Activated CD4-positive, CD25-positive, alpha-beta regulatory T cell (primary cell): Measurements from ENCODE around the gene TXNRD2.
"Not testable (repeated sequence)": the region's sequence is repeated elsewhere in the genome, so short reads cannot be mapped to it uniquely, and the experiment has no call there.

ENCODE experiments used
- DNase-seq, 4 experiments: peaks; one replicate each; lab custom pipeline; 2025; lab: John Stamatoyannopoulos, UW

Gene TXNRD2

DNA sequence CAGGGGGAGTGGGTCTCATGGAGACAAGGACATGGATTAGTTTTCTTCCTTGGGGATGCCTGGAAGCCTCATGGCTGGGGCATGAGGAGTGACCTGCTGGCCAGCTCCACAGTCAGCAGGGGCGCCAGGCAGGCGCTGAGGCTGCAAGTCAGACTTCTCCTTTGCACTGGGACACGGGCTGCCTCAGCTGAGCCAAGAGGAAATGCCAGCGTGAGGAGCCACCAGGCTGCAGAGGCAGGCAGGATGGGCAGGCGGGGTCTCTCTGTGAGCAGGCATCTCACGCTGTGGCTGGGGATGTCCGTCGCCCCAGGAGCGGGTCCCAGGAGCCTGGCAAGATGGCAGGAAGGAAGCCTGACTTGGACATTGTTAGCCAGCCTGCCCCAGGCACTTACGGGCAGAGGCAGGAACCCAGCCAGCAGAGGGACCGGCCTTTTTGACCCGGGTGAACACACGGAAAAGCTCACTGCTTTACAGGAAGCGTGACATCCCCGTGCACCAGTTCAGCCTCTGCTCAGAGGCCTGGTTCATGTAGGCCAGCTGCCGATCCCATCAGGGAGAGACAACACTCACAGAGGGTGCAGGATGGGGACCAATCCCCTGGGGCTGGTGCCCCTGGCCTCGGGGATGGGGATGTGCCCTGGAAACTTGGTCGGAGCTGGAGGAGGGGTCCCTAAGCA is 97.1 kb downstream of the TXNRD2 start:
- DNase-seq = no peak

DNA sequence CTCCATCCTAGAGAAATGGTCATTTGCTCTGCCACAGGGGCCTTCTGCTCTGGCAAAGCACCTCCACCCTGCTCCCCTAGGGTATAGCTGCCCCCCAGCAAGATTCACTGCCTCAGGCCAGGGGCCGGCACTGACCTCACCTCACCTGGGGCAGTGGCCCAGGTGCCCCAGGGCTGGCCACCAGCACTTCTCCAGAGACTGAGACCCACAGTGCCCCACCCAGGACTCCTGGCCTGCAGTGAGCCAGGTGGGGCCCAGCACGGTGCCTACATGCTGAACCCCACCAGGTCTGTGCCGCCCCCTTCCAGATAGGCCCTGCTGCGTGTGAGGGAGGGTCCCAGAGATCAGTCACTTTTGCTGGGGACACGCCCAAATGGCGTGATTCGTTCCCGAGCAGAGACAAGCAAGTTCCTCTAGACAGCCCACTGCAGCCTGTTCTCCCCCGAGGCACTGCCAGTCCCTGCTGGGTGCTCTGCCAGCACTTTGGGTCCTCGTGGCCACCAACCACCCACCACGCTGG is 97.7 kb downstream of the TXNRD2 start:
- no peak for DNase-seq

DNA sequence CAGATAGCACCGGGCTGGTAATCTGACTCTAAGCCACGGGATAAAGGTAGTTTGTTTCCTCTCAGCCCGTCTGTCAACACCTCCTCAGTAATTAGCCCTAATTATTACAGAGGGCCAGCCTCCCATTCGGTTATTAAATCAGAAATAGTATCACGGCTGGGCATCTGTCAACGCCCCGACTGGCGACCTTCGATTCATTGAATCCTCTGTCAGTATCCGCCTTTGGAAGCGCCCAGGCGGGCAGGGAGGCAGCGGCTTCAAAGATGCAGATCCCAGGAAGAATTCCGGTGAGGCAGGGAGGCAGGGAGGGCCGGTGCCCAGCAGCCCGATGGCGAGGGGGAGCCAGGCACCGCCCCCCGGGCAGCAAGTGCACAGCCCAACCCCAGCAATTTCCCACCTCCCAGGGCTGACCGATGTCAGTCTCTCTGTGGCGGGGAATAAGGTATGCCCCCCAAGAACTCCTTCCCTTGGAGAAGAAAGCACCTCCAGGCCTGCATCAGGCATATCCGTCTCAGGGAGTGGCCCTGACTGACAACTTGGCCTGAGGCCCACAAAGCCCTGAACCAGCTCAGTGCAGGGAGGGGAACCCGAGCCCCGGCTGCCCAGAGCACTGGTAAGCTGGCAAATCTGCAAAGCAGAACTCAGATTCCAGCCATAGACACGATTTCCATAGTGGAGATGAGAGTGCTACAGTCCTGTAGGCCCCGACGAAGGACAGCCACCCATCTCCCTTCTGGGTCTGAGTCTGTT is 98.3 kb downstream of the TXNRD2 start:
- DNase-seq = no peak

DNA sequence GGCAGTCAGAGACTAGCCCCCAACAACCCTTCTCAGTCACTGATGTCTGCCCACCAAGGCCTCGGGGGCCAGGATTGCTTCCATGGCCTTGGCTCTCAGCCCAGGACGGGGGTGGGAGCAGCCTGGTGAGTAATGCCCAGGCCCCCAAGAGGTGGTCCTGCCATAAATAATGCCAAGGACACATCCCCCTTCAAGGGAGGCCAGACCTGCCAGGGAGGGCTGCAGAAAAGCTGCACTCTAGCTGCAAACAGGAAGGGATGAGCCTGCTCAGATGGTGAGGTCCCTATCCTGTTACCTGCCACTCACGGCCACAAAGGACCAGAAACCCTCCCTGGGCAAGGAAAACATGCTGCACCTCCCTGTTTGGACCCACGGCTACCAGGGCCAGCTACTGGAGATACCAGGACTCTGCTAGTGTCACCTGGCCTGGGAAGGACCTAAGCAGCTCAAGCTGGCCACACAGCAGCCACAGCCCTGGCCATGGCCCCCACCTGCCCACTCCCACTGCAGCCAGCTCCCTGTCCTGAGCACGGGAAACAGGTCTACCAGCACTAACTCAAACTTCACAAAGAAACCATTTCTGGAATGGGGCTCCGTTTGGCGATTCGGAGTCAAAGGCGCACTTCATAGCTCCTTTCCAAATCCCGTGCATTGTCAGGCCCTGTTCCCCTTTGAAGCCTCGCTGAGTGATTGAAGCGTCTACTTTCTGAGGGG is 99.1 kb downstream of the TXNRD2 start:
- no peak for DNase-seq

DNA sequence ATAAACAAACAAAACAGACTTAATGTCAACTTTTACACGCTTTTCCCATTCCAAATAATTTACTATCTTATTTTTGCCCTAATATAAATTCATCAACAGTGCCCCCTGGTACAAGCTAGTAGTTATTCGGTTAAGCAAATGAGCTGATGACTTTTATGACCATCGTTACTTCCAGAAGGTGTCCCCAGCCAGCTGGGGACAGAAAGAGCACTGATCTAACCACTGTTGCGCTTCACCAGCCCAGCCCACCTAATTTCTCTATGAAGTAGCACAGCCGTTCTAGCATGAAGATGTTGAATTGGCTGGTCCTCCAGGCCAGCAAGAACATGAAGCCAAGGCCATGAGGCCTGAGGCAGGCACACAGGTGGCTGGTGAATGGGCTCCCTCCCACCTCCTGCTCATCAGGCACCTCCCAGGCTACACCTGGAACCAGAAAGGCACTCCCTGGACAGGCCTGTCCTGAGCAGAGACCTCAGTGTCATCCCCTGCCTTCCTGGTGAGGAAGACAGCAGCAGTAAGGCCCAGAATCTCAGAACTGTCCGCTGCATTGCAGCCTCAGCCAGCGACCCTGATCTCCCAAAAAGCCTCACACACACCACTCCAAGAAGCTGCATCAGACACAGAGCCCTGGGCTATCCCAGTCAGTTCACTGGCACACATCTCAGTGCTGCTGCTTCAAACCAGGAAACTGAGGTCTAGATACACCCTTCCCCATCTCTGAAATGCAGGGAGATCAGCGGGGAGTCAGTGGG is 99.8 kb downstream of the TXNRD2 start:
- DNase-seq = no peak

DNA sequence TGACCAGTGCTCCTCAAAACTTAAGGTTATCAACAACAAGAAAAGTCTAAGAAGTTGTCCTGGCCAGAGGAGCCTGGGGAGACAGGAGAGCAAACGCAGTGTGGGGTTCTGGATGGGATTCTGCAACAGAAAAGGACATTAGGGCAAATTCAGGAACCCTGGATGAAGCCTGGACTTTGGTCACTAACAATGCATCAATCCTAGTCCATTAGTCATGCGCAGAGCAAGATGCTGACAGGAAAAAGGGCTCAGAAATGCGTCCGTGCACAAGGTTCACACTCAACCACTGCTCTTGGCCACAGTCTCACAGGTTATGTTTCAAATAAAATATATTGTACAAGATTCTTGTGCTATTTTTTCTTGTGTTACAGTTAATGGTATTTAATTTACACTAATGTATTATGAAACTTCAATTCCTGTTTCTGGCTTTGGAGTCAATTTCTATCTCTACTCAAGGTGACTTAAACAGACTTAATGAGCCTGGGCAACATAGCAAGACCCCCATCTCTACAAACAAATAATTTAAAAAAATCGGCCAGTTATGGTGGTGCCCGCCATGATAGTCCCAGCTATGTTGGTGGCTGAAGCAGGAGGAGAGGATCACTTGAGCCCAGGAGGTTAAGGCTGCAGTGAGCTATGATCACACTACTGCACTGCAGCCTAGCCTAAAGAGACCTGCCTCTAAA is 100.5 kb downstream of the TXNRD2 start:
- DNase-seq = no peak

DNA sequence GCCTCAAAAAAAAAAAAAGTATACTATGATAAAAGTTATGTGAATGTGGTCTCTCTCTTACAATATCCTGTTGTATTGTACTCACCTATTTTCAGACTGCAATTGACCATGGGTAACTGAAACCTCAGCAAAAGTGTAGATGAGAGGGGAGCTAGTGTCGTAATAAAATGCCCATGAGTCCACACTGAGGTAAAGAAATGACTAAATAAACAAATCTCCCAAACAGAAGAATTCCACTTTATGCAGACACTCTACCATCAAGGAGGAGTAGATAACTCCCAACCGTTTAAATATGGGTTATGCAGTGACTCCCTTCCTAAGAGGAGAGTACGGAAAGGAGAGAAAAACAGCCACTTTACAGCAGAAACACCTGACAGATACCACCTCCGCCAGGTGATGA is 101.6 kb downstream of the TXNRD2 start:
- no peak for DNase-seq

DNA sequence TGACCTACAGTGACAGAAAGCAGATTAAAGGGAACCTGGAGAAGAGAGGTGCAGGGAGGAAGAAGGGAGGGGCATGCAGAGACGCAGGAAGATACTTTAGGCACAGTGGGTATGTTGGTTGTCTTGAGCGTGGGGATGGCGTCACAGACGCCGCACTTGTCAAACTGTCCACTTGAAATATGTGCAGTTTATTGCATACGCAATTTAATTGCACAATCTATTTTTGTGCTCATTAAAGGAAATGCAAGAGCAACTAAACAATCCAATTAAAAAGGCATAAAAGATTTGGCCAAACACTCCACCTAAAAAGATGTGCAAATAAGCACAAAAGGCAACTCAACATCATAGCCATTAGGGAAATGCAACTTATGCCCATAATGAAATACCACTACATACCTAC is 103.7 kb downstream of the TXNRD2 start:
- DNase-seq = no peak

DNA sequence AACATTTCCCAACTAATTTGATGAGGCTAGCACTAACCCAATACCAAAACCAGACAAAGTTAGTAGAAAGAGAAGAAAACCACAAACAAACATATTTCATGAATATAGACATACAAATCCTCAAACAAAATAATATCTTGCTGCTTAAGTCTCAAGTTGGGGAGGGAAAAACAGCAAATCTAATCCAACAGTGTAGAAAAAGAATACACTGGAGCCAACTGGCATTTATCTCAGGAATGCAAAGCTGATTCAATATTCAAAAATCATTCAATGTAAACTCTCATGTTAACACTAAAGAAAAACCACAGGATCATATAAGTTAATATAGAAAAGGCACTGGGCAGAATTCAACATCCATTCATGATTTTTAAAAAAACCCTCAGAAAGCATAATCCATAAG is 105.1 kb downstream of the TXNRD2 start:
- no peak for DNase-seq

DNA sequence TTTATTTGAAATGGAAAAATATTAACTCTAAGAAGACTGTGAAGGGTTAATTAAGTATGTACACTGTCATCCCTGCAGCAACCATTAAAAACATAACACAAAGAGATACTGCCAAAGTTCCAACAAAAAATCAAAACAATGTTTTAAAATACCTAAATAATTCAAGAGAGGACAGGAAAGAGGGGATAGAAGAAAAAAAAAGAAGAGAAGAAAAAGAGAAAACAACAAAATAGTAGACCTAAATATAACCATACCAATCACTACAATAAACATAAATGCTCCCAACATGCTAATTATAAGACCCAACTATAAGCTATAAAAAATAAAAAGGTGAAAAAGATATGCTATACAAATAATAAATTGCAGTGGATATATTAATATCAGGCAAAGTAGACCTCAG is 107.0 kb downstream of the TXNRD2 start:
- DNase-seq = no peak

DNA sequence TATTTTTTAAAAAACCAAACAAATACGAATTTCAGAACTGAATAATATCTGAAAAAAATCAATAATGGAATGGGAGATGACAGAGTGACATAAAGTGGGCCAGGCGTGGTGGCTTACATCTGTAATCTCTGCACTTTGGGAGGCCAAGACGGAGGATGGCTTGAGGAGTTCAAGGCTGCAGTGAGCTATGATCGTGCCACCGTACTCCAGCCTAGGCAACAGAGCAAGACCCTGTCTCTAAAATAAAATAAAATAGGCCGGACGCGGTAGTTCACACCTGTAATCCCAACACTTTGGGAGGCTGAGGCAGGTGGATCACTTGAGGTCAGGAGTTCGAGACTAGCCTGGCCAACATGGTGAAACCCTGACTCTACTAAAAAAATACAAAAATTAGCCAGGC is 108.3 kb downstream of the TXNRD2 start:
- DNase-seq = not testable (repeated sequence)

DNA sequence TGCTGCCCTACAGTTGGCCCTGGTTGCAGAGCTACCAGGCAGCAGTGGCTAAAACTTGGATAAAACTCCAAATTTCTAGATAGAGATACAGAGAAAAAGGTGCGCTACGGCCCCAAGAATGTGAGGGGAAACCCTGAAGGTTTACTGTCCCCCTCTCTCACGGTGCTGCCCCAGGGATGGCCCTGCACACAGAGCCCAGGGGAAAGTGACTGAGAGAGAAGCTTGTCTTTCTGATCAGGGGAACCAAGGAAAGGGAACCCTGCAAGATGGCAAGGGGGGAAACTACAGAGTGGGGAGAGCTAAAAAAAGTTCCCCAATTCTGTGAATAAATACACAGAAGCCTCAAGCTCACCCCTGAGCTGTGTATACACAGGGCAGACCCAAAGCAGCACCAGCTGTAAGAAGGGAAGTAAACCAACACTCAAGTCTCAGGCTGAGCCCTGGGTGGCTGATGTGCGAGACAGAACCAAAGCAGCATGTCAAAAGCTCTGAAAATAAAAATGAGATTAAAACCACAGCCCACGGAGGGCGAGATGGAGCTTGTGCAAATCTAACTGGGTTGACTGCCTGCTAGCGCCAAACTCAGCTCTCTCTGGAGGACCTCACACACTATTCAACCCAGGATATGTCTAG is 109.0 kb downstream of the TXNRD2 start:
- DNase-seq = no peak

DNA sequence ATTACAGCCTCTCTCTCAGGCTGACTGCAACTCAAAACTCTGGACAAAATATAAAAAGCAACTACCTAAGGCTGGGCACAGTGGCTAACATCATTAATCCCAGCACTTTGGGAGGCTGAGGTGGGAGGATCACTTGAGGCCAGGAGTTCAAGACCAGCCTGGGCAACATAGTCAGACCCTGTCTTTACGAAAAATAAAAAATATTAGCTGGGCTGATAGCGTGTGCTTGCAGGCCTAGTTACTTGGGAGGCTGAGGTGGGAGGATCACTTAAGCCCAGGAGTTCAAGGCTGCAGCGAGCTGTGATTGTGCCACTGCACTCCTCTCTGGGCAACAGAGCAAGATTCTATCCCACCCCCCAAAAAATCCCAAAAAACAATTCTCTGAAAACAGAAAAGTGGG is 109.6 kb downstream of the TXNRD2 start:
- not testable (repeated sequence) for DNase-seq

DNA sequence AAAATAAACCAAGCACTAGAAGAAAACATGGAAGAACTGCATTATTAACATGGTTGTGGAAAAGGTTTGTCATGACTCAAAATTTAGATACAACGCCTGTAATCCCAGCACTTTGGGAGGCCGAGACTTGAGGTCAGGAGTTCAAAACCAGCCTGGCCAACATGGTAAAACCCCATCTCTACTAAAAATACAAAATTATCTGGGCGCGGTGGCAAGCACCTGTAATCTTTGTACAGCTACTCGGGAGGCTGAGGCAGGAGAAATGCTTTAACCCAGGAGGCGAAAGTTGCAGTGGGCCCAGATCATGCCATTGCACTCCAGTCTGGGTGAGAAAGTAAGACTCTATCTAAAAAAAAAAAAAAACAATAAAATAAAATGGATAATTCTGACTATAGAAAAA is 110.6 kb downstream of the TXNRD2 start:
- no peak for DNase-seq

DNA sequence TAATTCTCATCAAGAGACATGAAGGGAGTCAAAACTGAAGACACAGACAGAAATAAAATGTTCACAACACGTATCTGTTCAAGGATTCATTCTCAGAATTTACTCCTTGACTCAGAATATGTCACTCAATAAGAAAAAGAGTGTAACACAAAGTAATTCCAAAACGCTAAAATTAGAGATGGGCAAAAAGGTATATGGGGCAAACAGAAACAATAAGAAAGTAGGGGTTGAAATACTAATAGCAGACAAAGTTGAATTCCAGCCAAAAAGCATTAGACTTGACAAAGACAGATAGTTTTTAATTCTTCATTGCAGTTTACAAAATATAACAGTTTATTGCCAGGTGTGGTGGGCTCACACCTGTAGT is 113.6 kb downstream of the TXNRD2 start:
- DNase-seq = no peak

DNA sequence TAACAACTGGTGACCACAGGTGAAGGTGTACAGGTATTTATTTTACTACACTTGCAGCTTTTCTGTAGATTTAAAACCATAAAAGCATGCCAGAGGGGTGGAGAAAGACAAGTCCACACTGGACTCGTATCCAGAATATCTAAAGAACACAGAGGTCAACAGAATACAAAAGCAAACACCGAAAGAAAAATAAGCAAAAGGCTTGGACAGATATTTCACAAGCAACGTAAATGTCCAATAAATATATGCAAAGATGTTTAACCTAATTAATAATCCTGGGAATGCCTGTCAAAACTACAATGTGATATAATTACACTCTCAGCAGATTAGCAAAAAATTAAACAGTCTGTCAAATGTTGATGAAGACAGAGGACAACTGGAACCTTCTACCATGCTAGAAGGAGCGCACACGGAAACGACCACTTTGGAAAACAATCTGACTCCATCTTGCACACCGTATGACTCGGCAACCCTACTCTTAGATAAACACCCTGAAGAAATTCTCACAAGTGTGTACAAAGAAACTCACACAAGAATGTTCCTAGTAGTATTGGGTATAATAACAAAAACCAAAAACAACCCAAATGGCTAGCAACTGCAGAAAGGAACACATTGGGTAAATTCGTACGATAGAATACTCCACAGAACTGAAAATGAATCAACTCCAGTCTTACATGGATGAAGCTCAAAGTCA is 114.1 kb downstream of the TXNRD2 start:
- DNase-seq = no peak

DNA sequence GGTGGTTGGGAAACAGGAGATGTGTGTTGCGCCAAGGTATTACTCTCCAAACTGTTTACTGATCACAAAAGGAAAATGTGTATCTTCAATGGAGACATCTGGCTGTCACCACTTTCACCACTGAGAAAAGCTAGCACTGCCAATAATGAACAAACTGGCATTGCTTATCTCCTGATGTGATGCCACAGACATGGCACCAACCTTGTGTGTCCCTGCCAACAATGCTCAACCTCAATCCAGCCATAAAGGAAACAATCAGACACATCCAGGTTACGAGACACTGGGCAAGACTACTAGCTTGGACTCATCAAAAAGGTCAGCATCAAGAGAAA is 115.0 kb downstream of the TXNRD2 start:
- no peak for DNase-seq

DNA sequence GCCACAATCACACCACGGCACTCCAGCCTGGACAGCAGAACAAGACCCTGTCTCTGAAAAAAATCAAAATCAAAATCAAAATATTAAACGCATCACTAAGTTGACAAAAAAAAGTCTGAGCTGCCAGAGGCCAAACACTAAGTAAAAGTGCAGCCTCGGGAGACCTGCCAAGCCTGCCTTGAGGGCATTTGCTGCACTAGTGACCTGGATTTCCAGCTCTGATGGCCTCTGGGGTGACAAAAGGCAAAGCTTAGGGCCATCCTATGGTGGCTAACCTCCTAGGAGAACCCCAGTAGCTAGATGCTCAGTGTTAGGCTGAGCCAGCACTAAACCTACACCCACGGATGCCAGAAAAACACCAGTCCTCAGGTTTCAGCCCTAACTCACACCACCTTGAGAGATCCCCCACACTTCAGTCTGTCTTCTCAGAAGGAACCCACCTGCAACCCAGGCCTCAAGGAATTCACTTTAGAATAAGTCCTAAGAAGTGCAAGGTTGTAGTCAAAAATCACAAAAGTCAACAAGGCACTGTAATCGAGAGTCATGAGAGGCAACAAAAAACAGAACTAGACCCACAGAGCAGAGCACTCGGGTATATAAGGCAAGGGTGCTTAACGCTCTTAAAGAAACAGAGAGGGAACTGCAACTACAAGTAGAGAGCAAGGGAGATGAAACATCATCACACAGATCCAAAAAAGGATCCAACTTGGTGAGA is 115.6 kb downstream of the TXNRD2 start:
- no peak for DNase-seq
